ENCODE measurements around the gene SLC25A11. TPM values are rescaled to one million over a fixed set of nuclear protein-coding genes. Genes with fewer than 3 reads are reported as not detected.

Gene SLC25A11
- total RNA-seq, 1 experiment from 2014 or later = 65.9 TPM

- Histone ChIP-seq H3K27me3 (ENCODE audit: control insufficient read depth, insufficient read depth, low read length) (no peaks in the 10 kb centered on the region), H3K9me3 (ENCODE audit: control insufficient read depth, insufficient read depth, low read depth, low read length) (no peaks in the 10 kb centered on the region), H3K27ac (ENCODE audit: low read length) (no peak overlapping the region), H3K4me3 (ENCODE audit: low read depth in 2 of 2, low read length in 2 of 2) (no peak overlapping the region), H3K36me3 (ENCODE audit: control insufficient read depth, insufficient read depth, low read length) (peaks cover 11% of the 10 kb centered on the region), H3K4me1 (ENCODE audit: control insufficient read depth, insufficient read depth, low read length) (peaks cover 8% of the 10 kb centered on the region)
- no peak for TF ChIP-seq POLR2AphosphoS5 (IDR thresholded peaks at IDR 0.05; ENCODE audit: low read depth, low read length)
- TF ChIP-seq TCF7L2 (IDR thresholded peaks at IDR 0.05; ENCODE audit: low read depth, low read length) = no peak
- no peak for TF ChIP-seq CTCF (IDR thresholded peaks at IDR 0.05)
- no peak for TF ChIP-seq SIN3A (IDR thresholded peaks at IDR 0.05; ENCODE audit: borderline replicate concordance, insufficient read depth, low read depth, low read length)
- TF ChIP-seq REST (IDR thresholded peaks at IDR 0.05; ENCODE audit: insufficient read depth in 1 of 2, low read depth in 2 of 2, low read length in 1 of 2) = no peak
- no TSS peak for BruUV-seq (replicated peaks)
- ATAC-seq (no peak), DNase-seq (ENCODE audit: low read depth, low spot score) (no peak)
- POLR2A ChIA-PET = interaction anchor here (0.8 kb wide), 1 partner anchor 42 kb away, joined by 3 read pairs; no protein-coding TSS in a partner anchor
- intact Hi-C loops (cut with micrococcal nuclease; ENCODE audit: unreplicated experiment) (no loop called here), in situ Hi-C loops (cut with HindIII; ENCODE audit: low pct_unique_long_range_greater_than_20kb, low sequenced_read_pairs) (no loop called here)
- CTCF ChIA-PET = interaction anchor here (1.1 kb wide), 1 partner anchor 27 kb away, joined by 4 read pairs; no protein-coding TSS in a partner anchor
These were observed 3.4 kb downstream of the SLC25A11 start for GRCh38 chr17:4936436-4936835.

GRCh38 chr17:4935650-4936049, 4.2 kb downstream of the SLC25A11 start:
- peaks cover 8% of the 10 kb centered on the region for H3K4me1 ChIP-seq (ENCODE audit: control insufficient read depth, insufficient read depth, low read length)
- H3K9me3 ChIP-seq (ENCODE audit: control insufficient read depth, insufficient read depth, low read depth, low read length) = no peaks in the 10 kb centered on the region
- no peaks in the 10 kb centered on the region for H3K27me3 ChIP-seq (ENCODE audit: control insufficient read depth, insufficient read depth, low read length)
- intact Hi-C loops (cut with micrococcal nuclease; ENCODE audit: unreplicated experiment) = no loop called here
- in situ Hi-C loops (cut with HindIII; ENCODE audit: low pct_unique_long_range_greater_than_20kb, low sequenced_read_pairs) = no loop called here
- ChIA-PET CTCF (interaction anchor here (0.6 kb wide), 1 partner anchor 27 kb away, joined by 3 read pairs; no protein-coding TSS in a partner anchor), POLR2A (interaction anchor here (0.8 kb wide), 1 partner anchor 41 kb away, joined by 3 read pairs; no protein-coding TSS in a partner anchor)
- no TSS peak for BruUV-seq (replicated peaks)
- no peak for DNase-seq (ENCODE audit: low read depth, low spot score)
- TF ChIP-seq REST (IDR thresholded peaks at IDR 0.05; ENCODE audit: insufficient read depth in 1 of 2, low read depth in 2 of 2, low read length in 1 of 2) (no peak), TCF7L2 (IDR thresholded peaks at IDR 0.05; ENCODE audit: low read depth, low read length) (no peak), CTCF (IDR thresholded peaks at IDR 0.05) (no peak), POLR2AphosphoS5 (IDR thresholded peaks at IDR 0.05; ENCODE audit: low read depth, low read length) (no peak; the same call in 1 of the 2 replicates), SIN3A (IDR thresholded peaks at IDR 0.05; ENCODE audit: borderline replicate concordance, insufficient read depth, low read depth, low read length) (no peak)
- no peak for ATAC-seq
- peaks cover 5% of the 10 kb centered on the region; the same call in 1 of the 2 replicates for H3K36me3 ChIP-seq (ENCODE audit: control insufficient read depth, insufficient read depth, low read length)
- no peak overlapping the region for H3K27ac ChIP-seq (ENCODE audit: low read length)
- H3K4me3 ChIP-seq (ENCODE audit: low read depth in 2 of 2, low read length in 2 of 2) = no peak overlapping the region
